GM21423 (cell line): ENCODE data around the gene WWOX.

Experiments
- ATAC-seq: cut with Tn5 transposase; IDR thresholded peaks from one replicate; pipeline ENCODE4 v1.9.1; 2021; ENCODE audit warnings: mild to moderate bottlenecking, moderate library complexity; ENCODE audit not compliant: unreplicated experiment

WWOX gene

DNA sequence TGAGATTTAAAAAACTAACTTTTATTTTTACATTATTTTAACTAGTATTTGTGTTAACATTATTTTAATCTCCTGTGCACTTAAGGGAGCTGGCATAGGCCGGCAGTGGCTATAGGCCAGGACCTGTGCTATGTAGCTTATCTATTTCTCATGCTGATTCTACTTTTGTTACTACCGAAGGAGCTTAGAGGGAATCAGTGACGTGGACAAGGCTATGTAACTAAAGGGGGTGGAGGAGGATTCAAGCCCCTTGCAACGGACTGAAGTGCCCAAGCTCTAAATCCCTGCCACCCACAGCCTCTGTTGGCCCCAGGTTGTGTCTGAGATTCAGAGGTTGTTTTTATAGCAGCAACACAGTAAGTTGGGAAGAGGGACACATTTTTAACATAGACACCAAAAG lies 356.4 kb downstream of the WWOX start:
- ATAC-seq: no peak

DNA sequence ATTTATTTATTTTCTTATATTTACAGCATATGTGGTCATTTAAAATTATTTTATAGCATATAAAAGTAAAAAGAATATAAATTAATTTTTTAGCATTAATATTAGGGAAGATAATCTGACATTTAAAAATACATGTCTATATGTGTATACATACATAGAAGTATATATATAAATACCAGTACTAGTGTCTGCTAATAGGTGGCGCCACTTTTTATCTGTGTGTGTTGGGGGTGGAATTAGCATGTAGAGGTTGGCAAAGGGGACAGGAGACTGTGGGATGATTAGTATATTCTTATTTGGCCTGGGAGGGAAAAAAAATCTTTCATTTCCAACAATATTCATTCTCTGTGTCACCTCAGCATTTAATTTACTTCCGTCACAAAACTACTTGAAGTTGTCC lies 359.1 kb downstream of the WWOX start:
- no peak for ATAC-seq

DNA sequence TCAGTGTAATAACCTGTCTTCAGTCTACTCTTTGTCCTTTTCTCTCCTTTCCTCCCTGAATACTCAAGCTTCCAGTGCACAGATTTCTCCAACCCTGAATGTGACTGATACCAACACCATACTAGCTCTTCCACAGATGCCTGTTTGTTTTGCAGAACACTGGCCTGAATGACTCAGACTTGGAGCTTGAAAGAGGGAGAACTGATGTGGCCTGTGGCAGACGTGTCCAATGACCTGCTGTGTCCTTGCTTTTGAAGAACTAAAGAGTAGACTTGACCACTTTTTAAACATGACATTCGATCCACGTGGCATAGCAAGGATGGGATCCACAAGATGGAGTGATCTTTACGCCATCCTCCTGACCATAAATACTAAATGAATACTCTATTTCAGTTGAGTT lies 361.0 kb downstream of the WWOX start:
- ATAC-seq: no peak

DNA sequence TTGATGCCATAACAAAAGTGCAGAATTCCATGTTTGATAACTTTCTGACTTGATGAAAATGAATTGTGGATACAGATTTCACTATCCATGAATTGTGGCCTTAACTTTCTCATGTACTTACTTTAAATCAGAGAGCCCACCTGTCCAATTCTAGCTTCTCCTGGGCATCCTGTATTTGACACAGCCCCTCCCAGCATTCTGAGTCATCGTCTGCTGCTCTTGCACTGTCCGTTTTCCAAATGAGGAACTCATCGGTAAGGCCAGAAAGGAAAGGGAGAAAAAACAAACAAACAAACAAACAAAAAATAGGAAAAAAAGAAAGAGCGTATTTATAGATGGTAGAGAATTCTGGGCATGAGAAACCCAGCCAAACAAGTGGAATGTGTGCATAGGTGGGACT lies 361.6 kb downstream of the WWOX start:
- ATAC-seq: no peak

DNA sequence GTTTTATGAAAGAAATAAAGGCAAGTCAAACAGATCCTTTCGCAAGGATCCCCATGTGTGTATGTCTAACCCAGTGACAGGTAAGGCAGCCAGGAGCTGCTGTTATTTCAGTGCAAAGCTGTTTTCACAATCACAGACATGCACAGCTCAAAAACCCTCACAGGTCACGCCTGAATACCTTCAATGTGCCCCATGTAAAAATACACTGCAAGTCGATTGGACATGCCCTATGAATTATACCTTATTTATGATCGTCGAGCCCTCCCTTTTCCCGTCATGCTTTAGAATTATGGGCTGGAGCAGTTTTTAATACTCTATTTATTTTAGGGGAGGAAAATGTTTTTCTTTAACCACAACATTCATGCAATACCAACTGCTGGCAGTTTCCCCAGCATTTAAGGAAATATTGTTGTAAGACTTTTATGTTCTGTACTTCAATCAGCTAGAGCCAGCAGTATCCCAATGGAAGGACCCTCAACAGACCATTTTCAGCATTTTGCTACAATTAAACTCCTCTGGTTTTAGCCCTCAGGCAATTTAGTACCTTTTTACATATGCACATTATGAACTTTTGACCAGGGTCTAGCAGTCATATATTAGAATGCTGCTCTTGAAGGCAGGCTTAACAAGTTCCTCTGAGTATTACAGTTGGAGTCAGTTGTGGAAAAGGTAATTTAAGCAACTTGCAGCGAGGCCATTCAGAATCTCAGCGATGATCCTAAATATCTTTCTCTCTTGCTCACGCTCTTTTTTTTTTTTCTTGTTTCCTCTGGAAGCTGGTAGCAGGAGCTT lies 362.2 kb downstream of the WWOX start:
- no peak for ATAC-seq

DNA sequence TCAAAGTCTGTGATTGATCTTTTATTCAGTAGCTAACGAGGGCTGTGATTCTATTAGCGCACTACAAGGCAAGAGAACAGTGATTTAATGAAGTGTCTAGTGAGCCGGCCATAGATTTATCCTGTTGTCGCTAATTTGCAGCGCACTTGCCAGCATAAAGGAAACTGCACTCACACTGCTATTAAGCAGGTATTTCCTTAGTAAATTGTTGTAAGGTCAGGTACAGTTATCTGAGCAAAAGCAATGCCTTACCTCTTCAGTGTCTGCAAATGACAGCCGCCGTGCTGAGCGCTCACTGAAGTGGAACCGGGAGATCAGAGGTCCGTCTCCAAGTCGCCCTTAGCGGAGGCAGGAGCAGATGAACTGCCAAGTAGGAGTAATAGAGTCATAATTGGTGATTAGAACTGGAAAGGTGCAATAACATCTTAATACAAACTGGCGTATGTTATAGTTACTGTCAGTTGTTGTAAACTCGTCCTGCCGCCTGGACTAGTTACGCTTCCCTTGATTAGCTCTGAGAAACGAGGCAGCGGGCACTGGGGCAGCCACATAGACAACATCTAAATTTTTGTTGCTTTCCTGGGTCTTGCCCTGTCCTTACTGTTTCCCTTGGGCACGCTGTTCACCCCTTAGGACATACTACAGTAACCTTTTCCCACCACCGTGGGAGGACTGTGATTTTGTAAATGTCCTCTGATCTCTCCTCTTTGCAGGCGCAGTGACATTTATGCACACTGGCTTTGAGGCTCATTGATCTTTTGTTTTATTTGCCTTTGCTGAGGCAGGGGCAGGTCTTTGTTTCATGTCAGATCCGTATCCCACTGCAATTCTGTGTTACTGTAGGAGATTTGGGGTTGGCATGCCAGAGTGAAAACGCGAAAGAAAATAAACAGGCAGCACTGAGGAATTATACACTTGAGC lies 363.1 kb downstream of the WWOX start:
- ATAC-seq: no peak

DNA sequence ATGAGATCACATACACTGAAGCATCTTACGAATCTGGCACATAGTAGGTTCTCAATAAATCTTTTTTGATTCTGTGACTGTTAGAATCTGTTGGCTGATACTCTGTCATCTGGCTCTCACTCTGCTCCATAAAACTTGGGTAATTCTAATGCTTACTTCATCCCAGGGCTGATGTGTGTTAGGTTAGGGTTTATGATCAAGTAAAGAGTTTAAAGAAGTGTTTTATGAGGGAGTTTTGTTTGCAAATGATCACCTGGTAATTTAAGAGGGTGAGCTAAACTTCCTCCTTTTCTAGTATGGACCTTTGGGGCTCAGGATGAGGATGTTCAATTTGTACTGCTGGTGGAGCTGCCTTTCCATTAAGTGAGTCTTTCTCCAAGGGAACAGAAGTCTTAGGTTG lies 364.1 kb downstream of the WWOX start:
- no peak for ATAC-seq

DNA sequence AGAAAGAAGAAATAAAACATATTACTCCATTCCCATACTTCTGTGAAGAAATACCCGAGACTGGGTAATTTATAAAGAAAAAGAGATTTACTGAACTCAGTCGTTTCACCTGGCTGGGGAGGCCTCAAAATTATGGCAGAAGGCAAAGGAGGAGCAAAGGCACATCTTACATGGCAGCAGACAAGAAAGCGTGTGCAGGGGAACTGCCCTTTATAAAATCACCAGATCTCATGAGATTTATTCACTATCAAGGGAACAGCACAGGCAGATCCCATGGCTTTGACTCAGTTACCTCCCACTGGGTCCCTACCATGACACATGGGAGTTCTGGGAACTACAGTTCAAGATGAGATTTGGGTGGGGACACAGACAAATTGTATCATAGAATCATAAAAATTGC lies 365.4 kb downstream of the WWOX start:
- no peak for ATAC-seq

DNA sequence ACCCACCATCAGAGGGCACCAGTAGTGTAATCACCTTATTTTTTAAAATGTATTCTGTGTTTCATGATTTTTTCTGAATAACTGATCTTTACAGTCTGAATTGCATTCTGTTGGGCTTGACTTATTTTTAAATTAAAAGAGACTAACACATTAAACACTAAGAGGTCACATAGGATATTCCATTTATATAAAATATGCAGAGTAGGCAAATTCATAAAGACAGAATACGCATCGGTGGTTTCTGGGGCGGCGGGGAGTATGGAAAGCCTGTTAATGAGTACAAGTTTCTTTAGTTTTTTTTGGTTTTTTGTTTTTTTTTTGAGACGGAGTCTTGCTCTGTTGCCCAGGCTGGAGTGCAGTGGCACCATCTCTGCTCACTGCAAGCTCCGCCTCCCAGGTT lies 366.3 kb downstream of the WWOX start:
- no peak for ATAC-seq

DNA sequence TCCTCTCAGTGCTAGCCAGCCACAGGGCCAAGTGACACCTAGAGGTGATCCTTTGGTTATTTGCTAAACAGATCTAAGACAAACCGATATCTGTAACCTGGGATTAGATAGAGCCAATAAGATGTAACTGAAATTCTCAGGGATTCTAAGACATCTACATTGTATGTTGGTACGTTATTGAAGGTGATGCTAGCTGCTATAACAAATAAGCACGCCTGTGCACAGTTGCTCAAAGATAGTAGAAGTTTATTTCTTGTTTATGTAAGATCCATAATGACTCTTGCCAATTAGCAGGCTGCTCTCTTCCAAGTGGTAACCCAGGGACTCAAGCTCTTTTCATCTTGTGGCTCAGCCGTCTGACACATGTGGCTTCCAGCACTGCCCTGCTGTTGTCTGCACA lies 370.3 kb downstream of the WWOX start:
- ATAC-seq: no peak

DNA sequence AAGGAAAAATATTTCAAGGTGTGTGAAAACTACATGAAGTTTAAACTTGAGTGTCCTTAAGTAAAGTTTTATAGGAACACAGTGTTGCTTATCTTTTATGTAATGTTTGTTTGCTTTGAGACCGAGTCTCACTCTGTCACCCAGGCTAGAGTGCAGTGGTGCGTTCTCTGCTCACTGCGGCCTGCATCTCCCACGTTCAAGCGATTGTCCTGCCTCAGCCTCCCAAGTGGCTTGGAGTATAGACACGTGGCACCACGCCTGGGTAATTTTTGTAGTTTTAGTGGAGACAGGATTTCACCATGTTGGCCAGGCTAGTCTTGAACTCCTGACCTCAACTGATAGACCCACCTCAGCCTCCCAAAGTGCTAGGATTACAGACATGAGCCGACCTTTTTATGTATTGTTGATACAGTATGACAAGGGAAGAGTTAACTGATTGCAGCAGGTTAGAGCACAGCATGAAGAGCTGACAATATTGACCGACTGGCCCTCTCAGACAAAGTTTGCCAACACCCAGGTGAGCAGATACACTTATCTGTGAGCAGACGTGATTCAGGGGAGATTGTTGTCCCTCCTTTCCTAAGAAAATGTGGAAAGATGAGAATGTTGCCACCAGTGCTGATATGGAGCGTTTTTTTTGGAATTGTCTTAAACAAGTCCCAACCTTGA lies 373.7 kb downstream of the WWOX start:
- ATAC-seq: no peak

DNA sequence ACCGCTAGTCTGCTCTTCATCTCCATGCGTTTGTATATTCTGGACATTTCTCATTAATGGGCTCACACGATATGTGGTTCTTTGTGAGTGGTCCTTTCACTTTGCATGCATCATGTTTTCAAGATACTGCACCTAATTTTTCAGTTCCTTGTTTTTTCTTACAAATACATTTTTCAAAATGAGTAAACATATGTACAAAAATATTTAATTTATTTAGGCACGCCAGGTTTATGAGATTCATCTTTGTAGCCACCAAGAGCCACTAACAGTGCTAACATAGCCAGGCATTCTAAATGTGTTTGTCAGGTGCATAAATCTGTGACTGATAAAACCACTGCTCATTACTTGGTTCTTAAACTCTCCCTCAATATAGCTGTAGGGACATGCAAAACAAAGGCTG lies 375.3 kb downstream of the WWOX start:
- peak; percentile 54 for ATAC-seq

DNA sequence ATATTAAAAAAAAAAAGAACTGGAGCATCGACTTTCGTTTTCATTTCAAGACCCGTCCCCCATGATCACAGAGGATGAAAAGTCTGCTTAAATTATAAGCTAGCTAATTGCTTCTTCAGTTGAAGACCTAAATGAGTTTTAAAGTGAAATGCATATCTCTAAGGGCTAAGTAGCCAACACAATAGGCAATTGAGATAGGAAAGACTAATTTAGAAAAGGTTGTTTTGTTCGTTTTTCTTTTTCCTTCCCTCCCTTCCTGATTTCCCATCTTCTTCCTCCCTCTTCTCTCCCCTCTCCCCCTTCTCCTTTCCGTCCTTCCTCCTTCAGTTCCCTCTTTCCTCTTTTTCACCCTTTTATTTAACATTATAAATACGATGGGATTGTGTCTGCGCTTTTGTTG lies 377.2 kb downstream of the WWOX start:
- ATAC-seq: no peak

DNA sequence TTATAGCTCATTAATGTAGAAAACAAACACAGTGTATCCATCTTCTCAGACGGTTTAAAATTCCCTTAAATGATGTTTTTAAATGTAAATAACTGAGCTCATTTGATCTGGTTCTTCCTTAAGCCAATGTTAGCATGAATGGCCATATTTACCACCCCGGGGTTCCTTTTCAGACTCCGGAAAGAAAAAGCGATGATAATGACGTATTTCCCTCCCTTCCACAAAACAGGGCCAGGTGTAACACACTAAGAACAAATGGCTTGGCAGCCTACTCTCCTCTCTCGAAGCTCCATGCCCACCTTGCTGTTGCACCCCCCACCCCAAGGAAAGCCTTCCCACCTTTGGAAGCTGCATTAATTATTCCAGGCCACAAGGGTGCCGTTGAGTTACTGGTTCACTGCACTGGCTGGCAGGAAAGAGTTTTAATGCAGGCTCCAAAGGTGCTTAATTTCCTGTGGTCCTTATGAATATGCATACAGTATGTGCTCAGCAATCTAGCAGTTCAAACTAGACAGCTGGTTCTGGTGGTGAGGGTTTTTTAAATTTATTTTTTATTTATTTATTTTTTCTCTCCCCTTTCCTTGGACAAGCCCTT lies 378.9 kb downstream of the WWOX start:
- no peak for ATAC-seq

DNA sequence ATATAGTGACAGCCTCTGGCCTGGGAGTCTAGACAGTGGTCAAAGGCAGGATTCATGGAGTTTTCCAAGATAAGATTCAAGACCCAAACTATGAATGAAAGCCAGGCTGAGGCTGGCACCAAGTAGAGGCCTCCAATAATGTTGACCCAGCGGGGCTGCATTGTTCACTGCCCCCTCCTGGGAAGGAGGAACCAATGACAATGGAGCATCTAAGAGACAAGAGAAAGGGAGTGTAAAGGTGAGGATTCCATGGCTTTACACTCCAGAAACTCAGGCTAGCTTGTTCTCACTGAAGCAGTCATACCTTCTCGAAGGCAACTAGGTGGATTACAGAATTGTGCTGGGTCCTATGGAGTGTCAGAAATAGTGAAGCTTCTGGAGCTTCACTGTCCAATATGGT lies 380.3 kb downstream of the WWOX start:
- no peak for ATAC-seq

DNA sequence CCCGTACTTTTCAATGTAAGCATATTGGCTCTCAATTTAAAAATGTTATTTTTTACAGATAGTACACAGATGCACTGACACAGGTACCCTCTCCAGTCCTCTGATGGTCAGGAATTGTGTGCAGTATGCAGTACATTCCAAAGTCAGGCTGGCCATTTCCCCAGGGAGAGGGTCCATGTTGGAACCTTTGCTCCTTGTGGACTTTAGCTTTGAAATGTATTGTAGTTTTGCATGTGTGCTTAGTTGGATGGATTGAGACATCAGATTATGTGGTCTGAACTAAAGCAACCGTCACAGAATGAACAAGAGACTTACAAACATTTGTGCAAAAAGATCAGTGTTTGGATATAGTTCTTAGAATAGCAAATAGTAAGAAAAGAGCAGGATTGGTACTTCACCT lies 381.1 kb downstream of the WWOX start:
- no peak for ATAC-seq

DNA sequence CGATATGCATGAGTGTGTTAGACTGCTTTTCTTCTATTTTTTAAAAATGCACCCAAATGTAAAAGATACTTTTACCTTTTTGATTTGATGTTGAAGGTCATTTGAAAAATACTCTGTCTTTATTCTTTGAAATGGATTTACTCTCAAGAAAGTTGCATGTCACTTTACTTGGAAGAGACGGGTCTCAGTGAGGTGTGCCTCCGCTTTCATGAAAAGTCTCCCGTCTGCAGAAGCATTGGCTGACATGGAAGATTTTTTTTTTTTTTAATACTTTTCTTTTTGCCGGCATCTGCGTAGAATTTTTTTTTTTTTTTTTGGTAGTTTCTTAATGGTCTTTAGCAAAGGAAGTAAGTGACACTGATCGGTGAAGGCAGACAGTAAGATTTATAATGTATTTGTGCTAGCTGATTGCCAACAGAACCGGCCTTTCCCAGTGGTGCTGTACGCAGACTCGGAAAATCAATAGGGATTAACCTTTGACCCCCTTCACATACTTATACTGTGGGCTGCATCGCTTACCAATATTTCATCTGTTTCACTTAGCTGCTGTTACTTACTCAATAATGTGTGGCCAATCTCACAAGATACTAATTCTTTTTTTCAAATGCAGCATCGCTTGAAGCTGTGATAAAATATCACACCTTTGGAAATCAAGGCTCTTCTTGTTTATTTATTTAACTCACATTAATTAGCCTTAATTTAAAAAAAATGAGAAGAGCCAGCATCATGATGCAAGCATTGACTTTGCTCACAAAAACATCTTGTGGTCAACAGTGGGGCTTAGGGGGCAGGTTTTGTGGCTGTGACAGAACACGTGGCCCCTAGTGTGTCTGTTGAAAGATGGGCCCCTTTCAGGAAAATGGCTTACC lies 383.9 kb downstream of the WWOX start:
- no peak for ATAC-seq

DNA sequence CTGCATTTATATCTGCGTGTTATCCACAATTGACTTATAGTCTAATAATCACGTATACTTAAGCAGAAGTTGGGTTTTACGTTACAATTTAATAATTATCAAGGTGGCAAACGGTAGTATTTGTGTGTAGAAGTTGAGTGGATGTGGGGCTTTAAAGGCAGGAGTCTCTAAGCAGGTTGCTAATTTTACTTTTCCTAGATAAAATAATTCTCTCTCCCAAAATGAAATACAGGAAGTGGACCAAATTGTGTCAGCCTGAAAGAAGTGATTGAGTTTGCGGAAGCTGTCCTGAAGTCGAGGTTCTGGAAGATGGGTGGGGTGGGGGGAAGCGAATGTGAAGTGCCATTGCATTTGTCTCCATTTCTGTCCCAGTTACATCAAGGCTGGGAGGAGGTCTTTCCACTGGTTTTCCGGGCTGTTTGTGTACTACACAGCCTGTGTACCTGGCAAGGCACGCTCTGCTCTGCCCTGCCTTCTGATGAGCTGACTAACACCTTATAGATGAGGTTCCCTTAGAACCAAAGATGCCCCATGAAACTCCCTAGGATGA lies 385.1 kb downstream of the WWOX start:
- ATAC-seq: no peak

DNA sequence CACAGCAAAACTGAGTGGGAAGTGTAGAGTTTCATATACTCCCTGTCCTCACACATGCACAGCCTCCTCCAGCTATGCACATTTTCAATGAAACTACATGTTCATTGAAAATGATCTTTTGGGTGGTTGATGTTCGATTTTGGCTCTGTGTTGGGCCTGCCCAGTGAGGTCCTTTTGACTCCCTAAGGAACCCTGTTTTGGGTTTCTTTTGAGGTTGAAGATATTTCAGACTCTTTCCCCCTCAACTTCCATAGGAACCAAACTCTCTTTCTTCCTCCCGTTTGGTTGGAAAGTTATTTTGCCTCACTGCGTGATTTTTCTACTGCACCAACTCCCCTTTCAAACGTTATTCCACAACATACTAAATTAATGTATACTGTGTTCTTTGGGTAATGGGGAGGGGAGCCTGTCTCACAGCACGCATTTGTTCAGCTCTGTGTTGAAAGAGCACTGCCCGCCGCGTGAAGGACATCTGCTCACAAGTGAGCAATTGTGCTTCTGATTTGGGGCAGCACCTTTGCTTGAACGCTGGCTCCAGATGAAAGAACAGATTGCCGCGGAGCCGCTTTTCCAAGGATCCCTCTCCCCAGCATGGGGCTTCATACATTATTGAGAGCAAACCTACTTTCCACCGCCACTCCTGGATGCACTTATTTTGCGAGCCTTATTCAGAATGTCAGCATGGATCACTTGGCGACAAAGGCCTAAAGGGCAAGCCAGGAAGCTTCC lies 385.9 kb downstream of the WWOX start:
- ATAC-seq: no peak

DNA sequence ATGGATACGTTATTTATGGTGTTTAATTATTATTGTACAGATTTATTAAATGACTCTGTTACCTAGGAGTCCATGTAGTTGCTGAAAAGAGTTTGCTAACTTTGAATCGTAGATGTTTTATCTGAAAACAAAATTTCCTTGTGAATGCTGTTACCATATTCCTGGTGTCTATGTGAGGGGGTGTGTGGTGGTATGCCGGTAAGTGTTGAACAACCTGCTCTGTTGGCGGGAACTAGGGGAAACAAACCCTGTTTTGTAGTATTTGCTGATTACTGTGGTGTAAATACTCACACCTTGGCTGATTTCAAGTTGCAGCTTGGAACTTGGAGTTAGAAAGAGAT lies 386.4 kb downstream of the WWOX start:
- no peak for ATAC-seq
